ENCODE results near the gene MLPH.

The MLPH gene

DNA sequence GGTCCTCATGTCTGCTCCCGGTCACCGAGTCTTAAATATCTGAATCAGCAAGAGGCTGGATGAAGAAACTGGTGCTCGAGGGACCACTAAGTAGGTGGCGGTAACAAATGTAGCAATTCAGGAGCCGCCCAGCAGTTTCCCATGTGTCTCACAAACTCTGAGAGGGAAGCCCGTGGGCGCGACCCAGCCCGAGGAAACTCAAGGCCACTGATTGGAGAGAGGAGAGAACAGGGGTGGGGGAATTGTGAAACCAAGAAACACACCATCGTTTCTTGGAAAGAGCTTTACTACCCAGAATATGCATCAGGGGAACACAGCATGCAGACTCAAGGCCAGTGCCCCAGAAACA is 10.8 kb downstream of the MLPH start:
- Histone ChIP-seq H3K9ac (ENCODE audit: low read depth, low read length, poor library complexity, severe bottlenecking) (no peak overlapping the region), H3K9me3 (ENCODE audit: insufficient read depth, low read depth, low read length) (no peaks in the 10 kb centered on the region), H3K9me2 (replicated peaks; ENCODE audit: low read depth, low read length) (no peaks in the 10 kb centered on the region), H3K4me1 (ENCODE audit: insufficient read depth, low read length, poor library complexity, severe bottlenecking) (peaks cover 8% of the 10 kb centered on the region), H3F3A (ENCODE audit: low read depth) (no peaks in the 10 kb centered on the region), H2AFZ (ENCODE audit: low read length) (no peak overlapping the region), H3K36me3 (ENCODE audit: insufficient read depth, low read length) (no peaks in the 10 kb centered on the region), H3K4me2 (ENCODE audit: low read depth, low read length, poor library complexity, severe bottlenecking) (no peak overlapping the region), H3K27me3 (ENCODE audit: insufficient read depth, low read length, poor library complexity, severe bottlenecking) (no peaks in the 10 kb centered on the region), H4K20me1 (ENCODE audit: insufficient read depth, low read length, poor library complexity, severe bottlenecking) (no peaks in the 10 kb centered on the region), H3K79me2 (ENCODE audit: insufficient read depth, low read length) (no peaks in the 10 kb centered on the region), H3K4me3 (ENCODE audit: low read length, poor library complexity, severe bottlenecking) (no peak overlapping the region)
- TF ChIP-seq CTCF (conservative IDR thresholded peaks at IDR 0.05; ENCODE audit: low read length) (no peak), EZH2phosphoT487 (IDR thresholded peaks at IDR 0.05; ENCODE audit: borderline replicate concordance) (no peak)

GRCh38 chr2:237498341-237498740 is 11.3 kb downstream of the MLPH start:
- Histone ChIP-seq H3K9me3 (ENCODE audit: insufficient read depth, low read depth, low read length) (no peaks in the 10 kb centered on the region), H3K79me2 (ENCODE audit: insufficient read depth, low read length) (no peaks in the 10 kb centered on the region), H3K4me3 (ENCODE audit: low read length, poor library complexity, severe bottlenecking) (no peak overlapping the region), H3K36me3 (ENCODE audit: insufficient read depth, low read length) (no peaks in the 10 kb centered on the region), H3K4me1 (ENCODE audit: insufficient read depth, low read length, poor library complexity, severe bottlenecking) (peaks cover 8% of the 10 kb centered on the region), H3K9ac (ENCODE audit: low read depth, low read length, poor library complexity, severe bottlenecking) (no peak overlapping the region), H3F3A (ENCODE audit: low read depth) (no peaks in the 10 kb centered on the region), H2AFZ (ENCODE audit: low read length) (no peak overlapping the region), H3K4me2 (ENCODE audit: low read depth, low read length, poor library complexity, severe bottlenecking) (no peak overlapping the region), H3K9me2 (replicated peaks; ENCODE audit: low read depth, low read length) (no peaks in the 10 kb centered on the region), H3K27me3 (ENCODE audit: insufficient read depth, low read length, poor library complexity, severe bottlenecking) (no peaks in the 10 kb centered on the region), H4K20me1 (ENCODE audit: insufficient read depth, low read length, poor library complexity, severe bottlenecking) (no peaks in the 10 kb centered on the region)
- TF ChIP-seq EZH2phosphoT487 (IDR thresholded peaks at IDR 0.05; ENCODE audit: borderline replicate concordance) (no peak), CTCF (conservative IDR thresholded peaks at IDR 0.05; ENCODE audit: low read length) (no peak)

- Histone ChIP-seq H3K4me3 (ENCODE audit: low read length, poor library complexity, severe bottlenecking) (no peak overlapping the region), H3K36me3 (ENCODE audit: insufficient read depth, low read length) (no peaks in the 10 kb centered on the region), H3K27me3 (ENCODE audit: insufficient read depth, low read length, poor library complexity, severe bottlenecking) (no peaks in the 10 kb centered on the region), H3K9ac (ENCODE audit: low read depth, low read length, poor library complexity, severe bottlenecking) (no peak overlapping the region), H3K9me2 (replicated peaks; ENCODE audit: low read depth, low read length) (no peaks in the 10 kb centered on the region), H3K79me2 (ENCODE audit: insufficient read depth, low read length) (no peaks in the 10 kb centered on the region), H4K20me1 (ENCODE audit: insufficient read depth, low read length, poor library complexity, severe bottlenecking) (no peaks in the 10 kb centered on the region), H3K4me1 (ENCODE audit: insufficient read depth, low read length, poor library complexity, severe bottlenecking) (peaks cover 8% of the 10 kb centered on the region), H3F3A (ENCODE audit: low read depth) (no peaks in the 10 kb centered on the region), H3K9me3 (ENCODE audit: insufficient read depth, low read depth, low read length) (no peaks in the 10 kb centered on the region), H2AFZ (ENCODE audit: low read length) (peak overlapping the region; percentile 9; the same call in 1 of the 2 replicates), H3K4me2 (ENCODE audit: low read depth, low read length, poor library complexity, severe bottlenecking) (peak overlapping the region; percentile 24)
- TF ChIP-seq EZH2phosphoT487 (IDR thresholded peaks at IDR 0.05; ENCODE audit: borderline replicate concordance) (no peak), CTCF (conservative IDR thresholded peaks at IDR 0.05; ENCODE audit: low read length) (no peak)
Measured at GRCh38 chr2:237500681-237501424, 13.8 kb downstream of the MLPH start.
